Peyer's patch (tissue), 4 donors: Measurements from ENCODE around the gene KIAA0930.

Experiments used
- POLR2A ChIP-seq, 2 donors: fragments of 450-650 bp; IDR thresholded peaks; one replicate each; pipeline ENCODE4 v1.5.1; 2017; ENCODE audit warnings: antibody characterized with exemption in 2 of 2, mild to moderate bottlenecking in 2 of 2, moderate library complexity in 2 of 2
- TF ChIP-seq, protein P1 (sequence below), 6 experiments: fragments of 450-650 bp in 4 of 6; fragments of 200-600 bp in 2 of 6; sonication (generic) in 1 of 6; IDR thresholded peaks; one replicate each; pipeline ENCODE4 v1.5.1; 2017 to 2019; ENCODE audit warnings: antibody characterized with exemption in 6 of 6, mild to moderate bottlenecking in 3 of 6, moderate library complexity in 1 of 6

DNA sequence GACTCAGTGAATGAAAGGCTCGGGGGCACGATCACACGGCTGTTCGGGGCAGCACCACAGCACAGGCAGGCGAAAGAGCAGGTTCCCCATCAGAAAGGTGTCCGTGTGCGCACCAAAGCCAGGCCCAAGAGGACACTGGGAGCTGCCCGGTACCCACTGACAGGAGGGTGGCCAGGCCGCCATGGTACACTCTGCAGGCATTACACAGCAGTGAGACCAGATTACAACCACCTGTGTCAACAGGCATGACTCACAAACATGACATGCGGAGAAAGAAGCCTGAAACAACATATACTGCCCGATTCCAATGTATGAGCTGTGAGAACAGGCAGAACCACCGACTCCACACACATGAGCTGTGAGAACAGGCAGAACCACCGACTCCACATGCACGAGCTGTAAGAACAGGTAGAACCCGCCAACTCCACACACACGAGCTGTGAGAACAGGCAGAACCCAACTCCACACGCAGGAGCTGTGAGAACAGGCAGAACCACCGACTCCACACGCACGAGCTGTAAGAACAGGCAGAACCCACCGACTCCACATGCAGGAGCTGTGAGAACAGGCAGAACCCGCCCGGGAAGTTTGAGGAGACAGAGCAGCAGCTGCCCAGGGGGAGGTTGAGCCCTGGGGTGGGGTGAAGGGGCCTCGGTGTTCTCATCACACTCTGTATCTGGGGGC lies 32.6 kb downstream of the KIAA0930 start:
- TF ChIP-seq POLR2A (IDR thresholded peaks at IDR 0.05), result no peak
- TF ChIP-seq, protein P1, sequence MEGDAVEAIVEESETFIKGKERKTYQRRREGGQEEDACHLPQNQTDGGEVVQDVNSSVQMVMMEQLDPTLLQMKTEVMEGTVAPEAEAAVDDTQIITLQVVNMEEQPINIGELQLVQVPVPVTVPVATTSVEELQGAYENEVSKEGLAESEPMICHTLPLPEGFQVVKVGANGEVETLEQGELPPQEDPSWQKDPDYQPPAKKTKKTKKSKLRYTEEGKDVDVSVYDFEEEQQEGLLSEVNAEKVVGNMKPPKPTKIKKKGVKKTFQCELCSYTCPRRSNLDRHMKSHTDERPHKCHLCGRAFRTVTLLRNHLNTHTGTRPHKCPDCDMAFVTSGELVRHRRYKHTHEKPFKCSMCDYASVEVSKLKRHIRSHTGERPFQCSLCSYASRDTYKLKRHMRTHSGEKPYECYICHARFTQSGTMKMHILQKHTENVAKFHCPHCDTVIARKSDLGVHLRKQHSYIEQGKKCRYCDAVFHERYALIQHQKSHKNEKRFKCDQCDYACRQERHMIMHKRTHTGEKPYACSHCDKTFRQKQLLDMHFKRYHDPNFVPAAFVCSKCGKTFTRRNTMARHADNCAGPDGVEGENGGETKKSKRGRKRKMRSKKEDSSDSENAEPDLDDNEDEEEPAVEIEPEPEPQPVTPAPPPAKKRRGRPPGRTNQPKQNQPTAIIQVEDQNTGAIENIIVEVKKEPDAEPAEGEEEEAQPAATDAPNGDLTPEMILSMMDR (IDR thresholded peaks at IDR 0.05), result no peak
